Measurements from ENCODE around the gene TMEM247.
"Not testable (repeated sequence)": the region's sequence is repeated elsewhere in the genome, so short reads cannot be mapped to it uniquely, and the experiment has no call there.

The TMEM247 gene

DNA sequence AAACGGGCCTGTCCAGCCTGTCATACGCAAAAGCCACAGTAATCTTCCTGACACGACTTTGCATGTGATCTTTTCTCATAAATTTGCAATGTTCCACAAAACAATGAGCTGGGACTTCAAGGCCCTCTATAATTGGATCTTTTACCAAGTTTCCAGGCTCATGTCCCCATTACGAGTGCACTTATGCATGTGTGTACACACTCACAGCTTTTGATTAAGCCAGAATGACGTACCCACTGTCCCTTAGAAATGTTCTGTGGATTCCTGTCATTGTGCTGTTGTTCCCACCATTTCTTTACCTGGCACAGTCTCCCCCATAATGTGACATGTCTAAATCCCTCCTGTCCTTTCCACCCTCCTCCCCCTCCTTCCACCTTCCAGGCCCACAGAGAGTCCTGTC lies 19.7 kb upstream of the TMEM247 start:
- DNase-seq, result no peak

GRCh38 chr2:46460241-46460921 lies 19.0 kb upstream of the TMEM247 start:
- DNase-seq, result no peak

- DNase-seq, result peak; percentile 10 to 62
Observed at GRCh38 chr2:46461011-46461674, 18.2 kb upstream of the TMEM247 start.

GRCh38 chr2:46461709-46462171 lies 17.6 kb upstream of the TMEM247 start:
- no peak for DNase-seq

GRCh38 chr2:46462936-46463335 lies 16.4 kb upstream of the TMEM247 start:
- DNase-seq, result no peak

DNA sequence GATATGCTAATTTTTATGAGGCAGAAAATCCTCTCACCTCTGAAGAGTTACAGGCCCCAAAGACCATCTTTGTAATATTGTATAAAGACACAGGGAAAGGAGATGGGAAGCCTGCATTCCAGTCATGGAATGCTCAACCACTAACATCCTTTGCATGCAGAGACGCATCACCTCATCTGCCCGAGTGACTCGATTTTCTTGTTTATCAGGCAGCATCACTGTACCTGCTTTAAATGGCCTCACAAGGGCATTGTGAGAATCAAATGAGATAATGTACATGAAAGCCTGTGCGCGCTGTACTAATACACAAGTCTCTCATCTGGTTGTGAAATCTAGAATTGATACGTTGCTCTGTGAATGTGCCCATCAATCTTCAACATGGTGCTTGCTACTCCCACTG lies 10.2 kb upstream of the TMEM247 start:
- no peak for DNase-seq

GRCh38 chr2:46469700-46470099 lies 9.7 kb upstream of the TMEM247 start:
- DNase-seq, result no peak

DNA sequence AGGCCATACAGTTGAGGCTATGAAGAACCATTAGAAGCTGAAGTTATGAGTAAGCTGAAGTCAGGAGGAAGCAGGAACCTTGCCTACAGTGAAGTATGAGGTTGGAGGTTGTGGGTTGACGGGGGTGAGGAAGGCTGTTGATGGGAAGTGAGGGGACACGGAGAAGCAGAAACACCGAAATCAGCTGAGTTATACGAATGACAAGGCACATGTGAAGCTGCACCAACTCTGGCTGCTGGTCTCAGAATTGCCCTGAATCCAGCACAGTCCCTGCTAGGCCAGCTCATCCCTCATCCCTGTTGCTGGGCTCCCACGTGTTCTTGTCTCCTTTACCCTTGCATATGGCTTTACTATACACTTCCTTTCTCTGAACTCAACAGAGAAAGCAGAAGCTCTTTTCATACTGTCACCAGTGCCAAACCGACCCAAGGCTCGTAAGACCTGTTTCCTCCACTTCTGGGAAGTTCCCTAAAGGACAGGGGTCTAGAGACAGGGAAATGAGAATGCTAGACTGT lies 9.2 kb upstream of the TMEM247 start:
- no peak for DNase-seq

GRCh38 chr2:46471019-46471583 lies 8.3 kb upstream of the TMEM247 start:
- DNase-seq, result no peak

DNA sequence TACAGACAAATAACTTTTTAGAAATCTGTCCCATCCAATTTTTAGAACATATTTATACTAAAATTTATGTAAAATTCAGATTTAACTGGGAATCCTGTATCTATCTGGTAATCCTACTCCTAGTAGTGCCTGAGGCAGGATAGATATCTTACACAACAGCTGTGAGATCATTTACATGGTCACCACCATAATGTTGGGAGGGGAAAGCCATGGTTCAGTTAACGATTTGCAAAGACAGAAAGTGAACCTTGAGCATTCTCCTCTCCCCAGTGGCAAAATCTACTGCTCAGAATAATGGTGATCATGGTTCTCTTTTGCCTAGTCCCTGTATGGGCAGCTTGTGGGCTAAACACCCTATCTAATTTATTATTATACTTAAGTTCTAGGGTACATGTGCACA lies 7.7 kb upstream of the TMEM247 start:
- no peak for DNase-seq

DNA sequence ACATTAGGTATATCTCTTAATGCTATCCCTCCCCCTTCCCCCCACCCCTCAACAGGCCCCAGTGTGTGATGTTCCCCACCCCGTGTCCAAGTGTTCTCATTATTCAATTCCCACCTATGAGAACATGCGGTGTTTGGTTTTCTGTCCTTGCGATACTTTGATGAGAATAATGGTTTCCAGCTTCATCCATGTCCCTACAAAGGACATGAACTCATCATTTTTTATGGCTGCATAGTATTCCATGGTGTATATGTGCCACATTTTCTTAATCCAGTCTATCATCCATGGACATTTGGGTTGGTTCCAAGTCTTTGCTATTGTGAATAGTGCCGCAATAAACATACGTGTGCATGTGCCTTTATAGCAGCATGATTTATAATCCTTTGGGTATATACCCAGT lies 7.2 kb upstream of the TMEM247 start:
- not testable (repeated sequence) for DNase-seq

GRCh38 chr2:46477462-46477861 lies 1.9 kb upstream of the TMEM247 start:
- not testable (repeated sequence) for DNase-seq

- no peak for DNase-seq
Observed at GRCh38 chr2:46477925-46478324, 1.4 kb upstream of the TMEM247 start.

GRCh38 chr2:46480562-46480961 lies 1.2 kb downstream of the TMEM247 start:
- DNase-seq, result no peak

DNA sequence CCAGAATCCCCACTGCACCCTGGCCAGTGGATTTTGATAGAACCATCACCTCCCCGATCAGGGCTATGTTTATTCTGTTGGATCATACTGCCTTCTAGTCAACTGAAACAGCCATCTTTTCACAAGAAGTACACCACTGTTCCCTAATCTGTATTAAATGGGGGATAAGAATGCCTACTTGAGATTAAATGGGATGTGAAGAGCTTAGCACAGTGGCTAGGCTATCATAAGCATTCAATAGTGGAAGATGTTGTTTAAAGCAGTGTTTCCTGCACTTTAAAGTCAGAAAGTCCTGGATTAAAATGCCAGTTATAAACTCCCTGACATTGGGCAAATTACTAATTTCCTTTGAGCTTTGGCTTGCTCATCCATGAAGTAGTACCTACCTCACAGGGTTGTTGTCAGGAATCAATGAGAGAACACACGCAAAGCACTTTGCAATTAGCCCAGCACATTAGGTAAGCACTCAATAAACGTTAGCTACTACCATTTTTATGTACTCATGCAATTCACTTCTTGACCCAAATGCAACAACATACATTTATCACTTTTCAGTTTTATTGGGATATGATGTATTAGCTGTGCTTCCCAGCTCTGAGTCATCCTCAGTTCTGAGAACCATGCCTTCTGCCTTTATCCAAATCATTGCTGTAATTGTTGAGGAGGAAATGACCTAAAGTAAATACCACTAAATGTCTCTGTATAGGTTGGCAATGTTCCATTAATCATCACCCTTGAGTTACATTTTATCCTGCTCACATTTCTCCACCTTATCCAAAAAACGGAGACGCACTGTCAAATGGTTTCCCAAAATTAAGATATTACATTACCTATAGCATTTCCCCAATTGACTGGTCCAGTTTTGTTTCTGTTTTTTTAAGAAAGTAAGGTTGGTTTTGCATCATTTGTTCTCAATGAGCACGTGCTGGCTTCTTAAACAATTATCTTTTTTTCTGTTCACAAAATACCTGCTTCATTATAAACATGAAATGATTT lies 2.1 kb downstream of the TMEM247 start:
- no peak for DNase-seq

DNA sequence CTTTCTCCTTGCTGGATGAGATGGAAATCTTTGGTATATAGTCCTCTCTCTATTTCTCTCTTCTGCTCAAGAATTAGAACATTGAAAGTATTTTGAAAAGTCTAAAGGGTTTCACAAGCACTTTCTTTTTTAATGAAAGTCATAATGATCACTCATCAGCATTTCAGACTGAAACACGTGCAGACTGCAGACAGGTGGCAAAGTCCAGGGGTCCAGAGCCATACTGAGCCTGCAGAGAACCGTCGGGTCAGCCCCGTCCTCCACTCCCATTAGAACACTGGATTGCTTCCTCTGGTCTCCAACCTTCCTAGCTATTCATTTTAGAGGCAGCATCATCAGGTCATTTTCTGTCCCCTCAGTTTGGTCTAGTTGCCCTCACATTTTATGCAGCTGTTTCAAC lies 3.1 kb downstream of the TMEM247 start:
- no peak for DNase-seq

- DNase-seq, result no peak
Observed at GRCh38 chr2:46485002-46485401, 5.6 kb downstream of the TMEM247 start.

DNA sequence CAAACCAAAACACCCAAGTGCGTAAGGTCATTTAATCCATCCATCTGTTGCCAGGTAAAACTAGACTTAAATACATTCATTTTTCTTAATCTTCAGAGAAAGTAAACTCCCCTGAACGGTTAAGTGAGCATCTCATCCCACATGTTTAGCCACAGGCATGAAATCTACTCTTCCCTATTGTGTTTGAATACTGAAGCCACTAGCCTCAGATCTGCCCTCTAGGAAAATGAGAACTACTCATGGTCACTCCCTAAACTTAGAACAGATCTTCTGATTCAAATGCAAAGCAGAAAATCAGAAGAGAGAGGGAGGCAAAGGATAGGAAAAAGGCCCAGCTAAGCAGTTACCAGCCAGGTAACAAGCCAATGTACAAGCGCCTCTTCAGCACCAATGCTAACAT lies 7.1 kb downstream of the TMEM247 start:
- DNase-seq, result no peak

DNA sequence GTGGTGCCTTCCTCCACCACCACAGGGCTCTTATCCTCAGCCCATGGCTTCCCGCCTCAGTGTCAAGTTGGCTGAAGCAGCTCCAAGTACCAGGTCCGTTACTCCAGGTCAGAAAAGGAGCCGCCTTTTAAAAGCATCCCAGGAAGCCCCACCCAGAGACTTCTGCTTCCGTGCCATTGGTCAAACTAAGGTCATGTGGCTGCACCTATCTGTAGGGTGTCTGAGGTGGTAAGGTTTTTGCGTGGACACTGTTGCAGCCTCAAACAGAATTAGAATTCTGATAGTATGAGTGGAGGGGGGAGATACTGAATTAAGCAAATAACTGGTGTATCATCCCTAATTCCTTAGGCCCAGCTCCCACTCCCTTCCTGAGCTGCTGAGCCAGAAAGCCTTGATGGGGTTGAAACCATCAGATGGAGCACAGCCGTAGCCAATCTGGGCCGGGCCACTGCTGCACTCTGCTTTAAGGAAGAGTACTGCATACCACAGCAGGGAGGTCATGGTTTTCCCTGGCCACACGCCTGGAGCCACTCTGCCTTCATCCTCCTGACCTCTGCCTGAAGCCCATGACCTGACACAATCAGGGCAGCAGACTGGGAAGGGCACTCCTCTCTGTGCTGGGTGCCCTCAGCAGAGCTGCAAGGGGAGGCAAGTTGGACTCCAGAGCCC lies 8.4 kb downstream of the TMEM247 start:
- no peak for DNase-seq

GRCh38 chr2:46488389-46488788 lies 9.0 kb downstream of the TMEM247 start:
- no peak for DNase-seq

- no peak for DNase-seq
Observed at GRCh38 chr2:46489423-46490174, 10.2 kb downstream of the TMEM247 start.
